GM21423 (cell line): ENCODE data around the gene CLIP2.
"Not testable (repeated sequence)": the region's sequence is repeated elsewhere in the genome, so short reads cannot be mapped to it uniquely, and the experiment has no call there.

ENCODE experiments used
- ATAC-seq: cut with Tn5 transposase; IDR thresholded peaks from one replicate; pipeline ENCODE4 v1.9.1; 2021; ENCODE audit warnings: mild to moderate bottlenecking, moderate library complexity; ENCODE audit not compliant: unreplicated experiment

Gene CLIP2

GRCh38 chr7:74294191-74294998 is 5.2 kb downstream of the CLIP2 start:
- no peak for ATAC-seq

- ATAC-seq, result no peak
Observed at GRCh38 chr7:74297516-74298233, 8.5 kb downstream of the CLIP2 start.

DNA sequence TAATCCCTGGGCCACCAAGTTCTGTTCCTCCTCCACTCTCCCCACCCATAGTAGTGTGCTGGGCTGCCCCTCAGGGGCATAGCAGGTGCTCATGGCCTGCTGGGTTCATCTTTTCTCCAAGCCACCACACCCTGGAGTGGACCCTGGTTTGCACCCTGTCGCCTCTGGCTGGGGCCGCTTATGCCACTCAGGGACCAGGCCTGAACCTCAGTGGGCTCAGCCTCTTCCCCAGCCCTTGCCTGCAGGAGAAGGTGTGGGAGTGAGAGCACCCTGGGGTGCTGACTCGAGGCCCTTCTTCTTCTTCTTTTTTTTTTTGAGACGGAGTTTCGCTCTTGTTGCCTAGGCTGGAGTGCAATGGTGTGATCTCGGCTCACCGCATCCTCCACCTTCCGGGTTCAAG is 10.2 kb downstream of the CLIP2 start:
- no peak for ATAC-seq

GRCh38 chr7:74300926-74301325 is 11.7 kb downstream of the CLIP2 start:
- no peak for ATAC-seq

- no peak for ATAC-seq
Observed at GRCh38 chr7:74302745-74303221, 13.6 kb downstream of the CLIP2 start.

DNA sequence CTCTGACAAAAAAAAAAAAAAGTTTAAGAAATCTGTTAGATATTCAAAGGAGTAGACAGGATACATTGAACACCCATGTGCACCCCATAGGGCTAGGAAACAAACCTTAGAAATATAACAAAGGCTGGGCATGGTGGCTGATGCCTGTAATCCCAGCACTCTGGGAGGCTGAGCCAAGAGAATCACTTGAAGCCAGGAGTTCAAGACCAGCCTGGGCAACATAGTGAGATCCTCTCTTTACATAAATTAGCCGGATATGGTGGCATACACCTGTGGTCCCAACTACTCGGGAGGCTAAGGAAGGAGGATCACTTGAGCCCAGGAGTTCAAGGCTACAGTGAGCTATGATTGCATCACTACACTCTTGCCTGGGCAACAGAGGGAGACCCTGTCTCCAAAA is 15.3 kb downstream of the CLIP2 start:
- ATAC-seq, result no peak

GRCh38 chr7:74306004-74306729 is 17.0 kb downstream of the CLIP2 start:
- ATAC-seq, result no peak

DNA sequence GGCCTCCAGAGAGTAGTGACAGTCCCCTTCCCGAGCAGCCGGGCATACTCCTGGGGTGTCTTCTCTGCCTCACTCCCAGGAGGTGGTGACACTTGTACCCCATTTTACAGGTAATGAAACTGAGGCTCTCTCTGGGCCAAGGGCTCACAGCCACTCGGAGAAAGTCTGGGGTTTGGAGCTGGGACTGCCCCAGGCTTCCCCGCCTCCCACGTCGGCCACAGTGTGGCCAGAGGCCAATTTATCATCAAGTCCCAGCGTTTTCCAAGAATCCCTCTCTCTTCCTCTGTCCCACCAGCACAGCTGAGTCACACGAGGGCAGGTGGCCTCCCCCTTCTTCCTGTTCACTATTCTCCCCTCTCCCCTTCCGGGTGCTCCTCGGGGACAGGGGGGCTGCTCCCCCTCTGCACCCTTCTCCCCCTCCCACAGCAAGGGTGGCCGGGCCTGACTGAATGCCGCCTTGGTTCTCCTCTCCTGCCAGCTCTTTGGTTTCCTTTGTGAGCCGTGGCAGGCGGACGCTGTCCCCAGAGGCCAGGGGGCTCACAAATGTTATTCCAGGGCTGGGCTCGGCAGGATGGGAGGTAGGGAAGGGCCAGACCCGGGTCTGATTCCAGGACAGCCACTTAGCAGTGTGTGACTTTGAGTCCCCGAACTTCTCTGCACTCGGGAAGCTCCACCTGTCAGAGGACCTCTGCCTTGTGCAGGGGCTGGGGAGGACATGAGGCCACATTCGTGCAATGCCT is 17.7 kb downstream of the CLIP2 start:
- no peak for ATAC-seq

DNA sequence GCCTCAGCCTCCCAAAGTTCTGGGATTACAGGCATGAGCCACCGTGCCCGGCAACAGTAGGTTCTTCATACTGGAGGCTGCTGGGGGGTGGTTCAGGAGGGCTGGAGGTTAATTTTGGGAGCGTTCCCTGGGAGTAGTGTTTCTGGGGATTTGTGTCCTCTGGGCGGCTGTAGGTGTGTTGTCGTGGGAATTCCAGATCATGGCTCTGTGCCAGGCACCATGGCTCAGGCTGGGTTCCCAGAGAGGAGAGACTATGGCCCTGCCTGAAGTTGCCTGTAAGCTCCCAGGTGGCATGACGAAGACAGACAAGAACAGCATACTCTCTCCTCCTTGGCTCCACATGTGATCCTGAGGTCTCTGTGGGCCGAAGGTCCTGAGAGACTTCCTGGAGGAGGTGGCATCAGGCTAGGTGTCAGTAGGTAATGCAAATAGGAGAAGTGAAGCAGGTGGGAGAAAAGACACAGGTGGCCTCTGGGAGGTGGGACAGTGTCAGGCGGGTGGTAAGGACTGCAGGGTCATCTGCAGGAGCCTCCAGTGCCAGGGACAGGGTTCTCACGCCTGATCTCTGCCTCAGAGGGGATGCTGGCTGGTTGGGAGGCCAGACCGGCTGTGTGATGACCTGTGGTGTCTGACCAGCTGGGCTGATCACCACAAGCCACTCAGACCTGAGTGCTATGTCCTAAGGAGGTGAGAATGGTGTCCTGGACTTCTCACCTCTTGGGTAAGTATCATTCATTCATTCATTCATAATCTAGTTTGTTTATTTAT is 18.7 kb downstream of the CLIP2 start:
- no peak for ATAC-seq

- no peak for ATAC-seq
Observed at GRCh38 chr7:74309181-74309580, 20.0 kb downstream of the CLIP2 start.

- ATAC-seq, result no peak
Observed at GRCh38 chr7:74311305-74311744, 22.1 kb downstream of the CLIP2 start.

- ATAC-seq, result no peak
Observed at GRCh38 chr7:74312418-74313028, 23.3 kb downstream of the CLIP2 start.

DNA sequence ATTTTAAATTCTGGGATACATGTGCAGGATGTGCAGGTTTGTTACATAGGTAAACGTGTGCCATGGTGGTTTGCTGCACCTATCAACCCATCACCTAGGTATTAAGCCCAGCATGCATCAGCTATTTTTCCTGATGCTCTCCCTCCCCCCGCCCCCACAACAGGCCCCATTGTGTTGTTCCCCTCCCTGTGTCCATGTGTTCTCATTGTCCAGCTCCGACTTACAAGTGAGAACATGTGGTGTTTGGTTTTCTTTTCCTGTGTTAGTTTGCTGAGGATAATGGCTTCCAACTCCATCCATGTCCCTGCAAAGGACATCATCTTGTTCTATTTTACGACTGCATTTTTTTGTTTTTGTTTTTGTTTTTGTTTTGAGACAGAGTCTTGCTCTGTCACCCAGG is 26.7 kb downstream of the CLIP2 start:
- not testable (repeated sequence) for ATAC-seq

GRCh38 chr7:74317146-74317782 is 28.1 kb downstream of the CLIP2 start:
- no peak for ATAC-seq

GRCh38 chr7:74318043-74318442 is 28.8 kb downstream of the CLIP2 start:
- no peak for ATAC-seq

DNA sequence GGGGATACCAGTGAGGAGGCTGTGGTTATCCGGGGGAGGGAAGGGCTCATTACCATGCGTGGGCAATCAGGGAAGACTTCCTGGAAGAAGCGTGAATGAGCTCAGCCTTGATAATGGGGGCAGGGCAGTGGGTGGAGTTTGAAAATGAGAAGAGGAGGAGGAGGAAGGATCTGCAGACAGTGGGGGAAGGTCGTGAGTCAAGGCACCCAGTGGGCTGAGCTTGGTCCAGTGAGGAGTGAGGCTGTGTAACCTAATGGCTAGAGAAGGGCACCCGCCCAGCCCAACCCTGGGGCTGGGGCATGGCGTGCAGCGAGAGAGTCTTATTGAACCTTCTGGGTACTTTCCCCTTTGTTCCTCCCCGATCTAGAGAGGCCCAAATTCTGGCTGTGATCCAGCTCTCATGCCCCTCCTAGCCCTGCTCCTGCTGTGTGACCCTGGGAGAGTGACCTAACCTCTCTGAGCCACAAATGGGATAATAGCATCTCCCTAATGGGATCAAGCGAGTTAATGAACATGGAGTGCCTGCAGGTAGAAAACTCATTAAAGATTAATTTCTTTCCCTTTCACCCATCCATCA is 31.5 kb downstream of the CLIP2 start:
- ATAC-seq, result no peak

DNA sequence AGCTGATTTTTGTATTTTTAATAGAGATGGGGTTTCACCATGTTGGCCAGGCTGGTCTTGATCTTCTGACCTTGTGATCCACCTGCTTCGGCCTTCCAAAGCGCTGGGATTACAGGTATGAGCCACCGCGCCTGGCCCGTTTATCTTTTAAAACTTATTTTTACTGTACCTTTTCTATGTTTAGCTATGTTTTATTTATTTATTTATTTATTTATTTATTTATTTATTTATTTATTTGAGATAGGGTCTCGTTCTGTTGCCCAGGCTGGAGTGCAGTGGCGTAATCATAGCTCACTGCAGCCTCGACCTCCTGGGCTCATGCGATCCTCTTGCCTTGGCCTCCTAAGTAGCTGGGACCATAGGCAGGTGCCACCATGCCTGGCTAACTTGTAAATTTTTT is 33.7 kb downstream of the CLIP2 start:
- not testable (repeated sequence) for ATAC-seq

DNA sequence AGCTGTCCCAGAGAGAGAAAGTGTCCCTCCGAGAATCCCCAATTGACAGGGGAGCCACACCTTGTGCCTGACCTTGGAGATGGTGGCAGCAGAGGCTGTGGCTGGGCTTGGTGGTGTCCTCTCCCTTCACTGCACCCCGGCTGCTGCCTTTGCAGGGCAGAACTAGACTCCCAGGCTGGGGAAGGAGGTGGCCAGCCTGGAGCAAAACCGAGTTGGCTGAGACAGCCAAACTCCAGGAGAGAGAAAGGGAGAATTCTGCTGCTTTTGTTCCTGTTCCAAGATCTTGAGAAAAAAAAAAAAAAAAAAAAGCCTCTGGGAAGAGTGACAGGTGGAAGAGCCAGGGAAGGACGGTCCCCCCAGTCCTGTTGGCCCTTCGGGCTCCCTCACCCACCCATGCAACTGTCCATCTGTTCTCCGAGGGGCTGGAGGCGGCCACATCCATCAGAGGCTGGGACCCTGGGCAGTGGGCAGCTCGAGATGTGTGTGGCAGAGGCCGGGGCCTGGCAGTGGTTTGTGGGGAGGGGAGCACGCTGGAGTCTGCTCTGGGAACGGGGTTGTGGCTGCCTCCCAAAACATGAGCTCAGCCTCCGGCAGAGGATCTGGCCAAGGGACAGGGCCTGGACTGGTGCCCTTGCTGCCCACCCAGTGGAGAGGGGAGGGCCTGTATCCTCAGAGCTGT is 35.5 kb downstream of the CLIP2 start:
- no peak for ATAC-seq
